ENCODE results near the gene ADIPOQ. TPM values are rescaled to one million over a fixed set of nuclear protein-coding genes. Genes with fewer than 3 reads are reported as not detected.
"Not testable (repeated sequence)": the region's sequence is repeated elsewhere in the genome, so short reads cannot be mapped to it uniquely, and the experiment has no call there.

Gene ADIPOQ
- total RNA-seq, 5 donors from 2014 or later (not counting 1 experiment from before 2014, with no cell fraction given), result not detected

GRCh38 chr3:186854146-186854545 lies 11.6 kb downstream of the ADIPOQ start:
- Histone ChIP-seq H3K27ac (ENCODE audit: low read length) (no peak overlapping the region), H3K4me1 (ENCODE audit: control insufficient read depth in 1 of 2, extremely low read depth in 1 of 2, insufficient read depth in 2 of 2, low read length in 2 of 2) (peaks cover 0 to 4% of the 10 kb centered on the region in 2 experiments), H3K4me3 (ENCODE audit: control insufficient read depth in 1 of 2, extremely low read depth in 1 of 2, low read length in 1 of 2) (no peak overlapping the region), H3K36me3 (ENCODE audit: control insufficient read depth in 2 of 2, extremely low read depth in 1 of 2, insufficient read depth in 1 of 2, low read length in 1 of 2) (no peaks in the 10 kb centered on the region), H3K27me3 (replicated peaks in 1 of 2; ENCODE audit: control insufficient read depth in 2 of 2, extremely low read depth in 1 of 2, insufficient read depth in 2 of 2, low read length in 1 of 2) (no peaks in the 10 kb centered on the region), H3K9me3 (no peaks in the 10 kb centered on the region)
- H3K36me3 Mint-ChIP-seq, result no peaks in the 10 kb centered on the region
- DNase-seq (no peak), ATAC-seq (replicated peaks in 1 of 4) (no peak)
- peak overlapping the region in 1 of 2 donors; percentile 22 for H3K27ac Mint-ChIP-seq
- peaks cover 0 to 4% (median 3%) of the 10 kb centered on the region in 3 donors for H3K9me3 Mint-ChIP-seq
- WGBS (ENCODE audit: insufficient coverage), result no CpG with 5 or more reads among the region's 8 CpGs
- H3K27me3 Mint-ChIP-seq, result no peaks in the 10 kb centered on the region
- no peak overlapping the region for H3K4me3 Mint-ChIP-seq
- H3K4me1 Mint-ChIP-seq, result peaks cover 11 to 27% (median 21%) of the 10 kb centered on the region in 3 donors
- CTCF ChIA-PET, result no interaction called here
- POLR2A ChIA-PET, result no interaction called here

GRCh38 chr3:186854954-186855353 lies 12.4 kb downstream of the ADIPOQ start:
- no peaks in the 10 kb centered on the region for H3K36me3 ChIP-seq (ENCODE audit: control insufficient read depth in 2 of 2, extremely low read depth in 1 of 2, insufficient read depth in 1 of 2, low read length in 1 of 2)
- Mint-ChIP-seq H3K27me3 (no peaks in the 10 kb centered on the region), H3K9me3 (peaks cover 0 to 8% (median 4%) of the 10 kb centered on the region in 3 donors), H3K4me3 (no peak overlapping the region), H3K36me3 (no peaks in the 10 kb centered on the region), H3K4me1 (peaks cover 5 to 20% (median 16%) of the 10 kb centered on the region in 3 donors), H3K27ac (peak overlapping the region in 1 of 2 donors; percentile 44)
- peaks cover 0 to 2% of the 10 kb centered on the region in 2 experiments for H3K4me1 ChIP-seq (ENCODE audit: control insufficient read depth in 1 of 2, extremely low read depth in 1 of 2, insufficient read depth in 2 of 2, low read length in 2 of 2)
- ChIA-PET POLR2A (no interaction called here), CTCF (interaction anchor here (0.7 to 0.9 kb wide), 2 partner anchors 79 to 310 kb away, joined by 5 to 8 read pairs; no protein-coding TSS in a partner anchor)
- H3K4me3 ChIP-seq (ENCODE audit: control insufficient read depth in 1 of 2, extremely low read depth in 1 of 2, low read length in 1 of 2), result no peak overlapping the region
- no peak overlapping the region for H3K27ac ChIP-seq (ENCODE audit: low read length)
- no peak for ATAC-seq (replicated peaks in 1 of 4)
- 0% methylated on average over 1 of the region's 1 CpG for WGBS (ENCODE audit: insufficient coverage)
- no peaks in the 10 kb centered on the region for H3K9me3 ChIP-seq
- no peak for DNase-seq
- H3K27me3 ChIP-seq (replicated peaks in 1 of 2; ENCODE audit: control insufficient read depth in 2 of 2, extremely low read depth in 1 of 2, insufficient read depth in 2 of 2, low read length in 1 of 2), result no peaks in the 10 kb centered on the region

GRCh38 chr3:186857743-186858142 lies 15.2 kb downstream of the ADIPOQ start:
- Mint-ChIP-seq H3K36me3 (no peaks in the 10 kb centered on the region), H3K27me3 (no peaks in the 10 kb centered on the region), H3K27ac (no peak overlapping the region), H3K4me1 (peaks cover 0 to 6% (median 3%) of the 10 kb centered on the region in 3 donors), H3K9me3 (peaks cover 0 to 8% (median 0%) of the 10 kb centered on the region in 3 donors), H3K4me3 (no peak overlapping the region)
- 100% methylated on average over 2 of the region's 4 CpGs for WGBS (ENCODE audit: insufficient coverage)
- ChIA-PET POLR2A (no interaction called here), CTCF (interaction anchor here in 1 of 2 donors (1.1 to 1.2 kb wide), 2 partner anchors 286 to 307 kb away, joined by 3 to 4 read pairs; no protein-coding TSS in a partner anchor)
- DNase-seq, result no peak
- Histone ChIP-seq H3K4me3 (ENCODE audit: control insufficient read depth in 1 of 2, extremely low read depth in 1 of 2, low read length in 1 of 2) (no peak overlapping the region), H3K27me3 (replicated peaks in 1 of 2; ENCODE audit: control insufficient read depth in 2 of 2, extremely low read depth in 1 of 2, insufficient read depth in 2 of 2, low read length in 1 of 2) (no peaks in the 10 kb centered on the region), H3K4me1 (ENCODE audit: control insufficient read depth in 1 of 2, extremely low read depth in 1 of 2, insufficient read depth in 2 of 2, low read length in 2 of 2) (no peaks in the 10 kb centered on the region), H3K27ac (ENCODE audit: low read length) (no peak overlapping the region), H3K36me3 (ENCODE audit: control insufficient read depth in 2 of 2, extremely low read depth in 1 of 2, insufficient read depth in 1 of 2, low read length in 1 of 2) (no peaks in the 10 kb centered on the region), H3K9me3 (no peaks in the 10 kb centered on the region)
- no peak for ATAC-seq (replicated peaks in 1 of 4)

GRCh38 chr3:186865215-186865853 lies 22.8 kb downstream of the ADIPOQ start:
- H3K4me3 Mint-ChIP-seq; H3K27ac ChIP-seq (ENCODE audit: low read length); H3K36me3 ChIP-seq (ENCODE audit: control insufficient read depth in 2 of 2, extremely low read depth in 1 of 2, insufficient read depth in 1 of 2, low read length in 1 of 2); H3K4me1 ChIP-seq (ENCODE audit: control insufficient read depth in 1 of 2, extremely low read depth in 1 of 2, insufficient read depth in 2 of 2, low read length in 2 of 2); H3K9me3 Mint-ChIP-seq; H3K9me3 ChIP-seq; H3K4me3 ChIP-seq (ENCODE audit: control insufficient read depth in 1 of 2, extremely low read depth in 1 of 2, low read length in 1 of 2); ATAC-seq (replicated peaks in 1 of 4); CTCF ChIA-PET; POLR2A ChIA-PET; DNase-seq; H3K27ac Mint-ChIP-seq; H3K36me3 Mint-ChIP-seq; H3K27me3 Mint-ChIP-seq; H3K27me3 ChIP-seq (replicated peaks in 1 of 2; ENCODE audit: control insufficient read depth in 2 of 2, extremely low read depth in 1 of 2, insufficient read depth in 2 of 2, low read length in 1 of 2); H3K4me1 Mint-ChIP-seq: not testable (repeated sequence)
- no CpG with 5 or more reads among the region's 13 CpGs for WGBS (ENCODE audit: insufficient coverage)

GRCh38 chr3:186866095-186866494 lies 23.6 kb downstream of the ADIPOQ start:
- H3K4me3 Mint-ChIP-seq; DNase-seq; H3K27ac ChIP-seq (ENCODE audit: low read length); ATAC-seq (replicated peaks in 1 of 4); H3K27ac Mint-ChIP-seq; CTCF ChIA-PET; H3K9me3 Mint-ChIP-seq; H3K9me3 ChIP-seq; H3K4me1 ChIP-seq (ENCODE audit: control insufficient read depth in 1 of 2, extremely low read depth in 1 of 2, insufficient read depth in 2 of 2, low read length in 2 of 2); H3K4me3 ChIP-seq (ENCODE audit: control insufficient read depth in 1 of 2, extremely low read depth in 1 of 2, low read length in 1 of 2); H3K36me3 ChIP-seq (ENCODE audit: control insufficient read depth in 2 of 2, extremely low read depth in 1 of 2, insufficient read depth in 1 of 2, low read length in 1 of 2); H3K36me3 Mint-ChIP-seq; H3K27me3 Mint-ChIP-seq; POLR2A ChIA-PET; H3K27me3 ChIP-seq (replicated peaks in 1 of 2; ENCODE audit: control insufficient read depth in 2 of 2, extremely low read depth in 1 of 2, insufficient read depth in 2 of 2, low read length in 1 of 2): not testable (repeated sequence)
- H3K4me1 Mint-ChIP-seq, result peaks cover 9 to 17% (median 13%) of the 10 kb centered on the region in 3 donors
- no CpG with 5 or more reads among the region's 5 CpGs for WGBS (ENCODE audit: insufficient coverage)

- Mint-ChIP-seq H3K9me3 (no peaks in the 10 kb centered on the region), H3K4me3 (no peak overlapping the region), H3K4me1 (peaks cover 21 to 29% (median 25%) of the 10 kb centered on the region in 3 donors), H3K36me3 (no peaks in the 10 kb centered on the region), H3K27ac (no peak overlapping the region), H3K27me3 (no peaks in the 10 kb centered on the region)
- Histone ChIP-seq H3K4me1 (ENCODE audit: control insufficient read depth in 1 of 2, extremely low read depth in 1 of 2, insufficient read depth in 2 of 2, low read length in 2 of 2) (peaks cover 3 to 10% of the 10 kb centered on the region in 2 experiments), H3K27me3 (replicated peaks in 1 of 2; ENCODE audit: control insufficient read depth in 2 of 2, extremely low read depth in 1 of 2, insufficient read depth in 2 of 2, low read length in 1 of 2) (no peaks in the 10 kb centered on the region), H3K27ac (ENCODE audit: low read length) (no peak overlapping the region), H3K36me3 (ENCODE audit: control insufficient read depth in 2 of 2, extremely low read depth in 1 of 2, insufficient read depth in 1 of 2, low read length in 1 of 2) (no peaks in the 10 kb centered on the region), H3K9me3 (no peaks in the 10 kb centered on the region), H3K4me3 (ENCODE audit: control insufficient read depth in 1 of 2, extremely low read depth in 1 of 2, low read length in 1 of 2) (no peak overlapping the region)
- DNase-seq (no peak), ATAC-seq (replicated peaks in 1 of 4) (no peak)
- POLR2A ChIA-PET, result interaction anchor here in 1 of 2 donors (0.6 kb wide), 1 partner anchor 508 kb away, joined by 3 read pairs; no protein-coding TSS in a partner anchor
- WGBS (ENCODE audit: insufficient coverage), result no CpG with 5 or more reads among the region's 2 CpGs
- CTCF ChIA-PET, result interaction anchor here in 1 of 2 donors (0.6 to 1.0 kb wide), 2 partner anchors 25 to 279 kb away, joined by 4 read pairs; no protein-coding TSS in a partner anchor
Observed at GRCh38 chr3:186869253-186870100, 27.0 kb downstream of the ADIPOQ start.

Data from T-cell (primary cell).